NCI-H2196 (cell line): ENCODE results near the gene SERTAD1.
"Not testable (repeated sequence)": the region's sequence is repeated elsewhere in the genome, so short reads cannot be mapped to it uniquely, and the experiment has no call there.

ENCODE experiments used
- DNase-seq: peaks from one replicate; lab custom pipeline; 2025; ENCODE audit not compliant: unreplicated experiment; lab: John Stamatoyannopoulos, UW

The SERTAD1 gene

DNA sequence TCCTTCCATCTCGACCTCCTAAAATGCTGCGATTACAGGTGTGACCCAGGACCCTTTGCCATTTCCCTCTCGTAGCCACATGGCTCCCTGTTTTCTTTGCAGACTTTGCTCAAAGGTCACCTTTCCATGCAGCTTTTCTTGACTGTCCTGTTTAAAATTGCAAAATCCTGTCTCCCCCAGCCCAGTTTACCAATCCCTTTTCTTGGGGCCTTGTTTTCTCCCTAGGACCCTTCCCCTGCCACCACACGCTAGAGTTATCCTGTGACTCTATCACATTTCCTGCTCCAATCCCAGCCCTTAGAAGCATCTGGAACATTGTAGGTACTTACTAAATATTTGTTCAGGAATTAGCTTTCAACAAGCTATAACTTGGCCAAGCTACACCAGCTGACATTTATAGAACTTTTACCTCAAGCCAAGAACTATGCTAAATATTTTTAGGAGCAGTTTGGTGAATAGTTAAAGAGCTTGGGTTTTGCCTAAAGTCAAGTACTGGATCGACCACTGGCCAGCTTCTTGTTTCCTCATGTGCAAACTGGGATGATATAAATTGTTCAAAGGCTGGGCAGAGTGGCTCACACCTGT is 27.5 kb upstream of the SERTAD1 start:
- DNase-seq, result no peak

DNA sequence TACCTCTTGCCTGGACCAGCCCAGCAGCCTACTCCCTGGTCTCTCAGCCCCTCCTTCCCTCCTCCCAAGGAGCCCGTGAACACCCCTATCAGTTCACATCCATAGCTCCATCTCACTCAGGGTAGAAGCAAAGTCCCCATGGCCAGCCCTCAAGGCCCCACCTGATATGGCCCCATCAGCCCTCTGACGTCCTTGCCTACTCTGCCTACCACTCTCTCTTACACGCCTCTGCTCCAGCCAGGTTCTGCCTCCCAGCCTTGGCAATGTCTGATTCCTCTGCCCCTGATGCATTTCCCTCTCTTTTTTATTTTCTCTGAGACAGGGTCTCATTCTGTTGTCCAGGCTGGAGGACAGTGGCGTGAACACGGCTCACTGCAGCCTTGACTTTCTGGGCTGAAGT is 26.2 kb upstream of the SERTAD1 start:
- no peak for DNase-seq

DNA sequence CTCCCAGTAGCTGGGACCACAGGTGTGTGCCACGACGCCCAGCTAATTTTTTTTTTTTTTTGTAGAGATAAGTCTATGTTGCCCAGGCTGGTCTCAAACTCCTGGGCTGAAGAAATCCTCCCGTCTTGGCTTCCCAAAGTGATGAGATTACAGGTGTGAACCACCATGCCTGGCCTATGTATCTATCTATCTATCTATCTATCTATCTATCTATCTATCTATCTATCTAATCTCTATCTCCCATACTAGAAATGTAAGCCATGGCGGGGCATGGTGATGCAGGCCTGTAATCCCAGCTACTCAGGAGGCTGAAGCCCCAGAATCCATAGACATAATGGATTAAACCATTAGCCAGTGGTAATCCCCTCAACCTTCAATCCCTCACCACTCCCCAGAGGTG is 24.9 kb upstream of the SERTAD1 start:
- no peak for DNase-seq

GRCh38 chr19:40449506-40449905 is 23.7 kb upstream of the SERTAD1 start:
- no peak for DNase-seq

DNA sequence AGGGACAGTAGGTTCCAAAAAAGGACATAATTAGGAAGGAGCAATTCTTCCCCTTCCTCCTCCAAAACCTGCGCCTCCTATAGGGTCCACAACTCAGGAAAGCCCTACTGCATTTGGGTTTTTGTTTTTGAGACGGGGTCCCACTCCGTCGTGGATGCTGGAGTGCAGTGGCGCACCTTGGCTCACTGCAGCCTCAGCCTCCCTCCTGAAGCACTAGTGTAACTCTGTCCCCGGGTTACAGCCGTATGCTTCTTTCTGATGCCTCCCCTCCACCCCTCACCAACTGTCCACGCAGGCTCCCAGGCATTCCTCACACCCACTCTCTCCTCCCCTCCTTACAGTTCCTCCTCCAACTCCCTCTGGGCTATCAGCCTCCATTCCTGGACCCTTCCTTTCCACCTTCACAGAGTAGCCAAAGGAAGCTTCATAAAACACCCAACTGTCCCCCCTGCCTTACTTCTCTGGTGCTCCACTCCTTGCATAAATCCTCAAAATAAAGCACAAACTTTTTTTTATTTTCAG is 20.5 kb upstream of the SERTAD1 start:
- DNase-seq, result no peak

DNA sequence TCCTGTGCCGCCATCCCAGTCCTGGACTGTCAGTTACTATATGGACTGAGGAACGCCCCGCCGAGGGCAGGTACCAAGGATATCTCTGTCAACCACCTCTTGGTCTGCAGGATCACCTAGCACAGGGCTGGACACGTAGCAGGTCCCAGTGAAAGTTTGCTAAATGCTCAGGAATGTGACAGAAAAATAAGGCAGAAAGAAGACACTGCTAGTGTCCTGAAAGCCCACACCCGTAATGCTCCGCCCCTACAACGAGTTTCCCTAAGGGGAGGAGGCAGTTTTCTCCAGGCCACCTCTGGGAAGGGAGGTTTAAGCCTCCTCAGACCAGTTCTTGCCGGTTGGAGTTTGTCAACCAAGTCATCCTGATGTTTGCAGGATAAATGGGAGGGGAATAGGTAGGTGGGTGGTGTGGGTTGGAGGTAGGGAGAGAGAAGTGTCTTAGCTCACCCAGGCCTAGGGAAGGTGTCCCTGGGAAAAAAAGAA is 20.0 kb upstream of the SERTAD1 start:
- DNase-seq, result peak; percentile 23

GRCh38 chr19:40444825-40445312 is 19.1 kb upstream of the SERTAD1 start:
- peak; percentile 48 for DNase-seq

- peak; percentile 96 for DNase-seq
Measured at GRCh38 chr19:40444000-40444824, 18.4 kb upstream of the SERTAD1 start, which contains the start of gene SERTAD3. Gene SERTAD3, minus strand, starts transcription at chr19:40444335. Its CDS starts 2,255 bp downstream, at chr19:40442080.

DNA sequence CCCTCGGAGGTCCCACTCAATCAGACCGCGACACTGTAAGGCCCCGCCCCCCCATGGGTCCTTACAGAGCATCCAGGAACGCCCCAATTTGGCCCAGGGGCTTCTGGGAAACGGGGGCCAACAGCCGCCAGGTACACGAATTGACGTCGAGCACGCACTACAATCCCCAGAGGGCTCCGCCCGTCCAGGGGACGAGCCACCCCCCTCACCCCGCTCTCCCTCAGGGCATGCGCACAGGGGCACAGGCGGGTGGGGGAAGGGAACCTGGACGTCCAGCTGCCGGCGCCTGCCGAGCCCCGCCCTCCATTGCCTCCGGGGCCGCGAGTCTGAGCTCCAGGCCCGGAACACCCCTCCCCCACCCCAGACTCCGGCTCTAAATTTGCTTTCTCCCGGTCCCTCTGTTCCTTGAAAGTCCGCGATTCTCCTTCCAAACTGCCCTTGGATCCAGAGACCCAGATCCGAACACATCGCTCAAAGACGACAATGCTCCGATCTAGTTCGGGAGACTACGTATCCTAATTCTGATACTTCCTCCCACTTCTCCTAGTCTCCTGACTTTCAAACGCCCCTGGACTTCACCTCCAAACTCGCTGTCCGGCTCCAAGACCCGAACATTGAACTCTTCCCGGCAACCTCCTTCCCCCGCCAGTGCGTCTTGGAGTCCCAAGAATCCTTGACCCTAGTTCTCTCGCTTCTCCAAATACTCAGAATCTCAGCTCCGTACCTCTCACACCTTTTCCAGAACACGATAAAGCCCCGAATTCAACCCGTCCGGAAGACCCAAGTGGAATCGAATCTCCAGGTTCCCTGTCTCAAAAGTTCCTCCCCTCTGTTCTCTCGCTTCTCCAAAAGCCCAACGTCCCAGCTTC is 17.6 kb upstream of the SERTAD1 start:
- peak; percentile 100 for DNase-seq

DNA sequence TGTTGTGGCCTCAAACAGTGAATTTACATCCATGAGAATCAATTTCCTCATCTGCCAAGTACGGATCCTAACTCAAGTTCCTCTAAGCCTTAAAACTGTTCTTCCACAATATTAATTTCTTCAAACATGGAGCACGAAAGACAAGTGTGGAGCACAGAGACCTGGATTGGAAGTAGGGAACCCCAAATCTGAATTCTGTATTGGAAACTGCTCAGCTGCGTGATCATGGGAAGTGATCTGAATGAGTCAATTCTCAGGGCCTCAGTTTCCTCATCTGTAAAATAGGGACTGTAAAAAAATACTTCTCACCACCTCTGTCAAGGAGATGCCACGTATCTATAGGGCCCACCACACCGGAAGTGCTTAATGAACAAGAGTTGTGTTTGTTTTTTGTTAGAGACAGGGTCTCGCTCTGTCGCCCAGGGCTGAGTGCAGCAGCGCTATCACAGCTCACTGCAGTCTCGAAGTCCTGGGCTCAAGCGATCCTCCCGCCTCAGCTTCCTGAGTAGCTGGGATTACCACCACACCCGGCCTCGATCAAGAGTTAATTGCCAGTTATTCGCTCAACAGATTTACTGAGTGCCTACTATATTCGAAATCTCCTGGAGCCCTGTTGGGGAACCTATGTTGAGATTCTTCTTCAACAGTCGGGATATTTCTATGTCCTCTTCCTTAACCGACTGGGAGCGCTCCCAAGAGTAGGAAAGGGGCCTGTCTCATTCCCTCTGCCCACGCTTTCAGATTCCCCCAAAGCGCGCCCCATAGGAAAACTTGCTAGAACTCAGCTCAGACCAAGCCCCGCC is 16.7 kb upstream of the SERTAD1 start:
- no peak for DNase-seq

DNA sequence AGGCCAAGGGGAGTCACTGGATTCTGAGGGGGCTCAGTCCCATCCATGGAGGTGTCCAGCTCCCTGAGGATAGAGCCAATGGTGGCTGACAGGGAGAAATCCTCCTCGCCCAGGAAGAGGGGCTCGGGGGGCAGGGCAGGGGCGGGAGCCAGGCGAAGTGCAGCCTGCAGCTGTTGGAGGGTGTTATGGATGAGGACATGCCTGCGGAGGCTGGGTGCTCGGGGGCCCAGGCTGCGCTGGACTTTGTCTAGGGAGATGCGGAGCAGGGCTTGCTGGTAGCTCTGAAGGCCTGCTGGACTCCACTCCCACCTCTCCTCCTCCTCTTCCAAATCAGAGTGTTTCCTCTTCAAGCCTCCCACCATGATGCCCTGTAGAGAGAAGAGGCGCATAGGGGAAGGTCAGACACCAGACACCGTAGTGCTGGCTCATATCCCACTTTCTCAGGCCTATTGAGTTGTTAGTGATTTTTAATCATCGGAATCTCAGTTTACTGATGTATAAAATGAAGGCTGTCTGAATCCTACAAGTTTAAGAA is 16.0 kb upstream of the SERTAD1 start:
- no peak for DNase-seq

- no peak for DNase-seq
Measured at GRCh38 chr19:40438284-40438683, 12.5 kb upstream of the SERTAD1 start.

GRCh38 chr19:40433391-40434216 is 7.8 kb upstream of the SERTAD1 start:
- peak; percentile 92 for DNase-seq

GRCh38 chr19:40432760-40433159 is 7.0 kb upstream of the SERTAD1 start:
- DNase-seq, result not testable (repeated sequence)

DNA sequence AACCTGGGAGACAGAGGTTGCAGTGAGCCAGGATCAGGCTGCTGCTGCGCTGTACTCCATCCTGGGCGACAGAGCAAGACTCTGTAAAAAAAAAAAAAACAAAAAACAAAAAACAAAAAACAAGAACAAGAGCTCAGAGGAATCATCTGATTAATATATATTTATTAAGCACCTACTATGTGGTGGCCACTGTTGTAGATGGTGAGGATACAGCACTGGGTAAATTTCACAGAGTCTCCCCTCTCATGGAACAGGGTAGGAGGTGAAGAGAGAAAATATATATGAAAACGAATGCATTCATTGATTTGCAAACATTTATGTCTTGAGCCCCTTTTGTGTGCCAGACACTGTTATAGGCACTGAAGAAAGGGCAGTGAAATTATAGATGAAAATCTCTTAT is 5.9 kb upstream of the SERTAD1 start:
- no peak for DNase-seq

GRCh38 chr19:40430242-40430641 is 4.5 kb upstream of the SERTAD1 start:
- DNase-seq, result not testable (repeated sequence)

GRCh38 chr19:40428197-40428596 is 2.4 kb upstream of the SERTAD1 start:
- DNase-seq, result not testable (repeated sequence)

DNA sequence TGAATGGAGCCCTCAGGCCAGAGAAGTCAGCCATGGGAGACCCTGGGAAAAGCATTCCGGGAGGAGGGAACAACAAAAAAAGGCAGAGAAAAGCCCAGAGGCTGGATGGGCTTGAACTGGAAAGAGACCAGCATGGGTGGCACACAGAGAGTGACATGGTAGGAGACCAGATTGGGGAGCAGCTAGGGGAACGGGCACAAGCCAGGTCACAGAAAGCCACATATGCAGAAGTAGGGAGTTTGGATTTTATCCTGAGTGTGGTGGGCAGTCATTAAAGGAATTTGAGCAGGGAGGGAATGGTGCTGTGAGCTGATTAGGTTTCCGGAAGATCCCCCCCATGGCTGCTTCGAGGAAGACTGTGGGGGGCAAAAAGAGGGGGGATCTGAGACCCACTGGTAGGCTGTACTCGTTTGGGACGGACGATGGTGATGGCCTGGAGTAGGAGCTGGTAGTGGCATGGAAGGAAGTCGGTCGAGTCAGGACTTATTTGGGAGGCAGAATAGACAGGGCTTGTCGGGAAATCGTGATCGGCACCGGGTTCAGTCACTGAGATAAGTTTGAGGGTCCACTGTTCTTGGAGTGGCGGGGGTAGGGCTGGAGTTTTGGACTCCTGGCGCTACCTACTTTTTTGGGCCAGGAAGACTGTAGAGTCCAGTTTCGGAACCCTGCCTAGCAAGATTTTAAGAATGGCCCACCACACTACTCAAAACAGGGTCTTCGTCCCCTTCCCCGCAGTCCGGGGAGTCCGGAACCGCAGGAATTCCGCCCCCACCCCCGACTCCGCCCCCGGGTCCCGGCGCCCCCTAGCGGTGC is 949 bp downstream of the SERTAD1 start:
- DNase-seq, result no peak
